Liver (tissue), 9 donors: Measurements from ENCODE around the gene SLC45A1. TPM values are rescaled to one million over a fixed set of nuclear protein-coding genes. Genes with fewer than 3 reads are reported as not detected.

ENCODE experiments used
- DNase-seq: peaks from one replicate; pipeline ENCODE4 v3.0.0-alpha.2; 2017; ENCODE audit warnings: low spot score
- H3K27ac ChIP-seq, 2 donors: one replicate each; pipeline ENCODE4 v1.7.0; 2013; ENCODE audit warnings: inconsistent platforms in 2 of 2, low read length in 2 of 2, control low read depth in 1 of 2, low read depth in 1 of 2, mild to moderate bottlenecking in 1 of 2
- H3K27me3 ChIP-seq, 4 donors: one replicate each; pipeline versions ENCODE4 v1.6.1 to v1.7.0; 2013; ENCODE audit warnings: low read length in 3 of 4, inconsistent platforms in 1 of 4, mild to moderate bottlenecking in 1 of 4, moderate library complexity in 1 of 4; ENCODE audit not compliant: control insufficient read depth in 4 of 4, insufficient read depth in 4 of 4
- H3K36me3 ChIP-seq, 4 donors: one replicate each; pipeline versions ENCODE4 v1.6.1 to v1.7.0; 2013; ENCODE audit warnings: low read length in 3 of 4, mild to moderate bottlenecking in 3 of 4, low read depth in 1 of 4, moderate library complexity in 1 of 4; ENCODE audit not compliant: control insufficient read depth in 4 of 4, insufficient read depth in 3 of 4
- H3K4me1 ChIP-seq, 4 donors: one replicate each; pipeline versions ENCODE4 v1.6.1 to v1.7.0; 2013; ENCODE audit warnings: low read length in 3 of 4, mild to moderate bottlenecking in 3 of 4, moderate library complexity in 1 of 4; ENCODE audit not compliant: control insufficient read depth in 4 of 4, insufficient read depth in 4 of 4
- H3K4me3 ChIP-seq, 3 donors: one replicate each; pipeline versions ENCODE4 v1.6.1 to v1.7.0; 2013; ENCODE audit warnings: low read length in 3 of 3, control low read depth in 1 of 3, low read depth in 1 of 3, mild to moderate bottlenecking in 1 of 3
- H3K9ac ChIP-seq, 2 donors: one replicate each; pipeline ENCODE4 v1.7.0; 2013; ENCODE audit warnings: low read length in 2 of 2, mild to moderate bottlenecking in 2 of 2, moderate library complexity in 2 of 2, control low read depth in 1 of 2, low read depth in 1 of 2
- H3K9me3 ChIP-seq, 4 donors: one replicate each; pipeline versions ENCODE4 v1.6.1 to v1.7.0; 2013; ENCODE audit warnings: low read length in 3 of 4; ENCODE audit not compliant: control insufficient read depth in 4 of 4
- ATF3 ChIP-seq: IDR thresholded peaks from 2 replicates; pipeline ENCODE4 v1.6.1; 2016; ENCODE audit warnings: antibody characterized with exemption
- CTCF ChIP-seq: fragments of 150-350 bp; IDR thresholded peaks from 2 replicates; pipeline ENCODE4 v1.5.1; 2017; ENCODE audit warnings: improper control_type of control experiment, low read depth, low read length; ENCODE audit not compliant: missing input control
- EGR1 ChIP-seq, 2 donors: IDR thresholded peaks; 2 replicates each; pipeline ENCODE4 v1.6.1; 2016 to 2018; ENCODE audit warnings: antibody characterized with exemption in 2 of 2, low read depth in 2 of 2
- FOXA1 ChIP-seq: IDR thresholded peaks from 2 replicates; pipeline ENCODE4 v1.6.1; 2016; ENCODE audit warnings: antibody characterized with exemption
- FOXA2 ChIP-seq: IDR thresholded peaks from 2 replicates; pipeline ENCODE4 v1.6.1; 2016; ENCODE audit warnings: antibody characterized with exemption
- GABPA ChIP-seq, 2 donors: IDR thresholded peaks in 1 of 2; conservative IDR thresholded peaks in 1 of 2; 2 replicates each; pipeline ENCODE4 v1.6.1; 2016; ENCODE audit warnings: antibody characterized with exemption in 2 of 2, mild to moderate bottlenecking in 1 of 2, moderate library complexity in 1 of 2
- HNF4A ChIP-seq, 2 donors: conservative IDR thresholded peaks; 2 replicates each; pipeline ENCODE4 v1.6.1; 2016; ENCODE audit warnings: antibody characterized with exemption in 2 of 2, mild to moderate bottlenecking in 2 of 2
- HNF4G ChIP-seq: IDR thresholded peaks from 2 replicates; pipeline ENCODE4 v1.6.1; 2016; ENCODE audit warnings: antibody characterized with exemption
- JUND ChIP-seq, 2 donors: IDR thresholded peaks; 2 replicates each; pipeline ENCODE4 v1.6.1; 2016; ENCODE audit warnings: antibody characterized with exemption in 2 of 2
- MAX ChIP-seq: IDR thresholded peaks from 2 replicates; pipeline ENCODE4 v1.6.1; 2016; ENCODE audit warnings: antibody characterized with exemption
- NR2F2 ChIP-seq: IDR thresholded peaks from 2 replicates; pipeline ENCODE4 v1.6.1; 2016; ENCODE audit warnings: antibody characterized with exemption
- RAD21 ChIP-seq, 2 donors: IDR thresholded peaks; 2 replicates each; pipeline ENCODE4 v1.6.1; 2016; ENCODE audit warnings: antibody characterized with exemption in 2 of 2, mild to moderate bottlenecking in 2 of 2
- REST ChIP-seq: IDR thresholded peaks from 2 replicates; pipeline ENCODE4 v1.6.1; 2016; ENCODE audit warnings: antibody characterized with exemption, mild to moderate bottlenecking
- RXRA ChIP-seq, 2 donors: IDR thresholded peaks; 2 replicates each; pipeline ENCODE4 v1.6.1; 2017 to 2018; ENCODE audit warnings: antibody characterized with exemption in 2 of 2, mild to moderate bottlenecking in 1 of 2
- SP1 ChIP-seq: IDR thresholded peaks from 2 replicates; pipeline ENCODE4 v1.6.1; 2018; ENCODE audit warnings: antibody characterized with exemption, mild to moderate bottlenecking
- TAF1 ChIP-seq: conservative IDR thresholded peaks from 2 replicates; pipeline ENCODE4 v1.6.1; 2016; ENCODE audit warnings: antibody characterized with exemption, mild to moderate bottlenecking
- YY1 ChIP-seq: IDR thresholded peaks from 2 replicates; pipeline ENCODE4 v1.6.1; 2016; ENCODE audit warnings: antibody characterized with exemption, mild to moderate bottlenecking
- ZBTB33 ChIP-seq: IDR thresholded peaks from 2 replicates; pipeline ENCODE4 v1.6.1; 2016; ENCODE audit warnings: antibody characterized with exemption
- WGBS: extraction: QIAGEN DNeasy Blood & Tissue Kit; methylation state at CpG from one replicate; pipeline ENCODE4 v1.1.7; 2013; 5-methylcytosine and 5-hydroxymethylcytosine counted together
- polyA plus RNA-seq, 2 donors: library from polyadenylated mRNA; stranded (reverse) in 1 of 2; unstranded in 1 of 2; fragments of 200-250 nt in 1 of 2; fragments of >200 nt in 1 of 2; fragmentation: Nextera tagmentation in 1 of 2; extraction: Ambion mirVana in 1 of 2; gene quantifications; one replicate each; pipeline versions ENCODE4 v1.2.1 to v1.2.3, GENCODE V29; 2013 to 2015
- total RNA-seq, 2 donors: library from RNA; depleted of rRNA; stranded (reverse); fragments of >200 nt; gene quantifications; one replicate each; pipeline ENCODE4 v1.2.3, GENCODE V29; 2014
- donor health status: healthy.
- donor health status: healthy.
- donor health status: healthy.
- donor health status: healthy.
- donor health status: healthy.

The SLC45A1 gene
- total and polyA plus RNA-seq, 4 donors: 0.08 to 0.29 (median 0.14) TPM; not detected in 1

GRCh38 chr1:8345621-8346415 is 27.9 kb downstream of the SLC45A1 start:
- Histone ChIP-seq H3K36me3 (no peaks in the 10 kb centered on the region), H3K4me3 (no peak overlapping the region), H3K27ac (no peak overlapping the region), H3K9ac (no peak overlapping the region), H3K9me3 (no peaks in the 10 kb centered on the region), H3K27me3 (no peaks in the 10 kb centered on the region), H3K4me1 (peaks cover 0 to 2% (median 1%) of the 10 kb centered on the region in 4 donors)
- TF ChIP-seq RAD21 (IDR thresholded peaks at IDR 0.05): no peak
- TF ChIP-seq SP1: no peak
- no peak for TF ChIP-seq JUND (IDR thresholded peaks at IDR 0.05)
- TF ChIP-seq HNF4G: no peak
- no peak for TF ChIP-seq EGR1 (IDR thresholded peaks at IDR 0.05; ENCODE audit: low read depth in 2 of 2)
- no peak for TF ChIP-seq ZBTB33
- TF ChIP-seq TAF1: no peak
- TF ChIP-seq NR2F2: no peak
- no peak for TF ChIP-seq FOXA2
- TF ChIP-seq RXRA (IDR thresholded peaks at IDR 0.05): no peak
- TF ChIP-seq GABPA (IDR thresholded peaks at IDR 0.05 in 1 of 2, conservative IDR thresholded peaks at IDR 0.05 in 1 of 2): no peak
- TF ChIP-seq CTCF: no peak
- TF ChIP-seq HNF4A (conservative IDR thresholded peaks at IDR 0.05): no peak
- no peak for TF ChIP-seq FOXA1
- no peak for TF ChIP-seq YY1
- TF ChIP-seq MAX: no peak
- no peak for TF ChIP-seq ATF3
- no peak for TF ChIP-seq REST
- WGBS: 90% methylated on average over 18 of the region's 18 CpGs
- DNase-seq: no peak
